GM19372 (cell line): ENCODE results near the gene MYLK.

Experiments
- ATAC-seq: cut with Tn5 transposase; IDR thresholded peaks from one replicate; pipeline ENCODE4 v1.9.1; 2021; ENCODE audit warnings: mild to moderate bottlenecking, low read depth, moderate library complexity; ENCODE audit not compliant: unreplicated experiment

MYLK gene

DNA sequence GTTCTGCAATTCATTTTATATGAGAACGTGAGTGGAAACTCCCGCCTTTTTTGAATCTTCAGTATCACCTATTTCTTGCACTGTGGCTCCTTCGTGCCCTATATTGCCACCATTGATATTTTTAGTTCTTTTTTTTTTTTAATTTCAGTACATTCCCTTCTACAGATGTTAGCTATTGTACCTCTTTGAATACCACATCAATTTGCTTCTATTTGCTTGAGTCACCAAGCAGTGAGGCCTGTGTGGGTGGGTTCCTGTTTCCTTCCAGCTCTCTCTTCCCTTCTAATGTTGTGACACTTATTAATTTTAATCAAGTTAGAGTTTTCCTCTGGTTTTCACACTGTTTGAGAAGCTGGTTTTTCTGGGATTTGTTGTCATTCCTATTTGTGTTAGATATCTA, 308.0 kb downstream of the MYLK start:
- no peak for ATAC-seq

DNA sequence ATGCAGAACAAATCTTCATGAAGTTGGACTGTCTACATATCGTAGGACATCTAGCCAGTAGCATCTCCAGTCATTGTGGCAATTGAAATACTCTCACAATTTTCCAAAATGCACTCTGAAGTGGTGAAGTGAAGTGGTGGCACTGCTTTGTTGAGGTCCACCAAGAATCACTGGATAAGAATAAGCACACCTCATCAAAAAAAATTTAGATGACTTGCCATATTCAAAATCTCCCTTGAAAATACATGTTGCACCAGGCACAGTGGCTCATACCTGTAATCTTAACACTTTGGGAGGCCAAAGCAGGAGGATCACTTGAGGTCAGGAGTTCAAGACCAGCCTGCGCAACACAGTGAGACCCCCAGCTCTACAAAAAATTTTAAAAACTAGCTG, 312.2 kb downstream of the MYLK start:
- no peak for ATAC-seq

DNA sequence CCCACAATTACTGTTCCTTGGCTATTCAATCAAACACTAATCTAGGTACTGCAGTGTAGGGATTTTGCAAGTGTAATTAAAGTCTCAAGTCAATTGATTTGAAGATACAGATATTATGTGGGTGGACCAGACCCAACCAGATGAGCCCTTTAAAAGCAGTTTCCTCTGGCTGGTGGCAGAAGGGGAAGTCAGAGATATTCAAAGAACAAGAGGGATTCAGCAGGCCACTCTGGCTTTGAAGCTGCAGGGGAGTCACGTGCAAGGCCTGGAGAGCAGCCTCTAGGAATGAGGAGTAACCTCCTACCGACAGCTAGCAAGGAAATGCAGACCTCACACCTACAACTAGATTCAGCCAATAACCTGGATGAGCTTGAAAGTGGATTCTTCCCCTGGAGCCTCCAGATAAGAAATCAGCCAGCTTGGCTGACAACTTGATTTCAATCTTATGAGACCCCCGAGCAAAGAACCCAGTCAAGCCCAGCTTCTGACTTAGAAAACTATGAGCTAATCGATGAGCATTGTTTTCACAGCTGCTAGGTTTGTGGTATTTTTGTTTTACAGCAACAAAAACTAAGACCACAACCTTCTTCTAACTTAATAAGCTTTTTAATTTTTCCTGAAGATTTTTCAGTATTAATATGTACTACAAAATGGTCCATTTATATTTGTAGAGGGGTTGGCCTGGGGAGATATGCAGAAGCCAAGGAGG, 312.7 kb downstream of the MYLK start:
- no peak for ATAC-seq

DNA sequence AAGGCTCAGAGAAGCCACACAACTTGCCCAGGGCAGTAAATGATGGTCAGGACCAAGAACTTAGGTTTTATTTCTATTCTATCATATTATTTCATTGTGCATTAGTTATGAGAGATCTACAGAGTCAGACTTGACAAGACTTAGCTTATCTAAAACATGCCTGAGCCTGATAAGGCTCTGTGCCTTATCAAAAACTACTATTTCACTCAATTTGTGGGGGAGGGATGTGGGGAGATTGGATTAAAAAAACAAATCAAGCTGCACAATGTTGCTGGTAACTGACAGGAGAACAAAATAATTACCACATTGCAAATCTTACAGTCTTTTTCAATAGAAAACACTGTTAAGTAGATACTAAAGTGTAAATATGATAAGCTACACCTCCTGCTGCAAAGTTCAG, 315.3 kb downstream of the MYLK start:
- ATAC-seq: no peak

DNA sequence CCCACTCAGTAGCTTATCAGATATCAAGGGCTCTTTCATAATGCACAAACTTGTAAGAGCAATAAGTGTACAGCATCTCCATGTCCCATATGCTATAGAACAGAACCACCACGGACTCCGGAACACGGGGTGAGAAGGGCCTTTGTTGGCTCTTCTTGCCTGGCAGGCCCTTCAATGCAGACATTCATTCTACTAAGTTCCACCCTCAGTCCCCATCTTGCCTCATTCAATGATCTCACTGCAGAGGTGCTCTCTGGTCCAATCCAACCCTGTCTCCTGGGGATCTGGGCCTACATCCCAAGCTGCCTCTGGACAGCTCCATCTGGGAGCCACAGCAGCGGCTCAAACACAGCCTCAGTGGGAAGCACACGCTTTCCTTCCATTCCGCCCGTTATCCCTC, 316.1 kb downstream of the MYLK start:
- ATAC-seq: no peak

DNA sequence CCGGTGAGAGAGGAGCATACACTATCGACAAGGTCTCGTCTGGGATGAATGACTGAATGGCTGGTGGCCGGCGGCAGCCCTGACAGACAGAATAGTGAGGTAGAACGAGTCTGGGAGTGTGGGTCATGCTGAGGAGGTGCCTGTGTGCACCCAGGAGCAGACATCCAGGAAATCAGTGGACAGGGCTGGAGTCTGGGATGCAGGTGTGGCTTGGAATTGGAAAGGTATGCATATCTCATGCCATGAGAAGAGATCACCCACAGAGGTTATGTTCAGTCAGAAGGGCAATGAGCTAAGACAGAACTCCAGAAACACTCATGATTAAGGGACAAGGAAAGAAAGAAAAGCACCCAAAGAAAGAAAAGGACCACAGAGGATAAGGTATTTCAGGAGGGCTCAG, 320.1 kb downstream of the MYLK start:
- no peak for ATAC-seq

DNA sequence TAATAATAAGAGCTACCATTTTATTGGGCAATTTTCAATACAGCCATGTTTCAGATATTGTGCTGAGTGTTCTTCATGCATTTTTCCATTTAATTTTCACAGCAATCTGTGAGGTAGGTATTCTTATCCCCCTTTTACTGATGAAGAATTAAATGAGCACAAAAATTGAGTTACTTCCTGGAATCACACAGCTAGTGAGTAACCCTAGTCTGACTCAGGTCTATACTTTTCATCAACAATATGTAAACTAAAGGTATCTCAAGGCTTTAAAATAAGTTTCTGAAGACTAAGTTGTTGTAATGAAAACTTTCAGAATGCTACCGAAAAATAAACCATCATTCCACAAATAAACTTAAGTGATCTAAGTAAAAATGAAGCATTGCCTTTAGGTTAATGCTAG, 321.6 kb downstream of the MYLK start:
- ATAC-seq: no peak

DNA sequence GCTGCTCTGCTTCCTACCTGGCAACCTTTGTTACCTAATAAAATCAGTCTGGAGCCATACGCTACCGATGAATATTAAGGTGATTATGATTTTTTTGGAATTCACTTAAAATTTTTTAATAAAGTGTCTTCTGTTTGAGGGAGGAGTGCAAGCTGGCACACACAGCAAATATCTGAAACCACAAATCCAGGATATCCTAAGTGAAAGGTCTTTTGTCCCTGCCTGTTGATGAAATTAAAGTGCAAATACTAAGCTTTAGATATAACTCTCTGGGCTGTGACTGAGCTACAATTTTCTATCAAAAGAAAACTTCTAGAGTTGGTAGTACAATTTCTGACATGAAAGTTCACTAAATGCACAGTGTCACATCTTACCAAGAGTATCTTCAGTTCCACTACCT, 322.9 kb downstream of the MYLK start:
- ATAC-seq: no peak
